ENCODE data around the gene ESR1. TPM values are rescaled to one million over a fixed set of nuclear protein-coding genes. Genes with fewer than 3 reads are reported as not detected.

ESR1 gene
- total and polyA plus RNA-seq, 9 of the 15 experiments (the other 6 are each of a cell fraction or from before 2014, with no cell fraction given), result 0.03 to 0.27 (median 0.08) TPM; not detected in 1

DNA sequence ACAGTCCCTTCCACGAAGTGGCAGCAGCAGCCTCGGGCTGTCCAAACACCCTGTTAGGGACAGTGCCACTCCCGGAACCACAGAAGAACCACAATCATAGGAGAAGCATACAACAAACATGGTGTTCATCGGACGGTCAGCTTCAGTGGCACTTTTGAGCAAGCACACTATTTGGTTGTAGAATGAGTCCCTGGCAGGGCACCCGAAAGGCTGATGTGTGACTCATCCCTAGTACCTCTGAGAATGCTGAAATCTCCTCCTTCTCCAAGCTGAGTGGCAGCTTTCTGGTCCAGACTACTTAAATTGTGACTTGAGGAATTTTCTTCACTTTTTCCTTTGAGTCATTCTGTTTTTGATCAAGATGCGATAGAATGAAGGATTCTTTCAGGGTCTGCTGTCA, 282.5 kb downstream of the ESR1 start (continued):
- TF ChIP-seq RBFOX2 (IDR thresholded peaks at IDR 0.05; ENCODE audit: low read depth, low read length) (no peak), U2AF1 (optimal IDR thresholded peaks at IDR 0.05; ENCODE audit: low read depth, low read length) (no peak), ZNF280A (IDR thresholded peaks at IDR 0.05; ENCODE audit: low read depth, partially characterized antibody) (no peak), RNF2 (IDR thresholded peaks at IDR 0.05) (no peak), HNRNPH1 (optimal IDR thresholded peaks at IDR 0.05; ENCODE audit: low read depth, low read length) (no peak), PKNOX1 (IDR thresholded peaks at IDR 0.05) (no peak), ZNF354B (CRISPR knock-in tag; IDR thresholded peaks at IDR 0.05) (no peak), ZNF146 (CRISPR knock-in tag; IDR thresholded peaks at IDR 0.05; ENCODE audit: unreplicated experiment) (no peak), ZFP30 (CRISPR knock-in tag; IDR thresholded peaks at IDR 0.05; ENCODE audit: borderline replicate concordance) (no peak), CEBPZ (IDR thresholded peaks at IDR 0.05; ENCODE audit: borderline replicate concordance, low read depth, low read length) (no peak), MYBL2 (IDR thresholded peaks at IDR 0.05; ENCODE audit: low read depth) (no peak), MYBL2 (CRISPR knock-in tag; IDR thresholded peaks at IDR 0.05; ENCODE audit: borderline replicate concordance) (no peak)
- TF ChIP-seq, protein P1, sequence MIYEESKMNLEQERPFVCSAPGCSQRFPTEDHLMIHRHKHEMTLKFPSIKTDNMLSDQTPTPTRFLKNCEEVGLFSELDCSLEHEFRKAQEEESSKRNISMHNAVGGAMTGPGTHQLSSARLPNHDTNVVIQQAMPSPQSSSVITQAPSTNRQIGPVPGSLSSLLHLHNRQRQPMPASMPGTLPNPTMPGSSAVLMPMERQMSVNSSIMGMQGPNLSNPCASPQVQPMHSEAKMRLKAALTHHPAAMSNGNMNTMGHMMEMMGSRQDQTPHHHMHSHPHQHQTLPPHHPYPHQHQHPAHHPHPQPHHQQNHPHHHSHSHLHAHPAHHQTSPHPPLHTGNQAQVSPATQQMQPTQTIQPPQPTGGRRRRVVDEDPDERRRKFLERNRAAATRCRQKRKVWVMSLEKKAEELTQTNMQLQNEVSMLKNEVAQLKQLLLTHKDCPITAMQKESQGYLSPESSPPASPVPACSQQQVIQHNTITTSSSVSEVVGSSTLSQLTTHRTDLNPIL (CRISPR knock-in tag; IDR thresholded peaks at IDR 0.05), result no peak
